Panc1 (cell line): ENCODE measurements around the gene INTS2. TPM values are rescaled to one million over a fixed set of nuclear protein-coding genes. Genes with fewer than 3 reads are reported as not detected.

Experiments used
- ATAC-seq: fragments of 200-7000 bp; cut with Tn5 transposase; 2 replicates; pipeline ENCODE4 v1.9.1; 2020; ENCODE audit warnings: mild to moderate bottlenecking, moderate library complexity
- BruUV-seq: library from RNA; stranded (reverse); fragments of 400-500 nt; replicated peaks from 2 replicates; lab custom pipeline; 2021; lab: Mats Ljungman, UMichigan
- CTCF ChIA-PET: fragments of 300-600 bp; sonication (Branson Sonifier 250); formaldehyde crosslinking; loops from one replicate; lab custom pipeline; 2022; ENCODE audit warnings: antibody characterized with exemption; lab: Charles Lee
- POLR2A ChIA-PET: fragments of 300-600 bp; sonication (Branson Sonifier 250); formaldehyde crosslinking; loops from one replicate; lab custom pipeline; 2022; ENCODE audit warnings: antibody characterized with exemption; lab: Charles Lee
- DNase-seq: peaks from one replicate; pipeline ENCODE4 v3.0.0-alpha.2; 2010; ENCODE audit warnings: low read depth, low spot score
- H3K27ac ChIP-seq: 2 replicates; pipeline ENCODE4 v1.5.1; 2011; ENCODE audit warnings: mild to moderate bottlenecking, low read length, inconsistent platforms
- H3K27me3 ChIP-seq: fragments of 200-500 bp; sonication (Bioruptor generic); 2 replicates; pipeline ENCODE4 v1.6.0; 2014; ENCODE audit warnings: low read length, inconsistent platforms; ENCODE audit not compliant: control insufficient read depth, insufficient read depth
- H3K36me3 ChIP-seq: fragments of 200-500 bp; sonication (Bioruptor generic); 2 replicates; pipeline ENCODE4 v1.5.1; 2014; ENCODE audit warnings: inconsistent platforms, mild to moderate bottlenecking, low read length, moderate library complexity; ENCODE audit not compliant: control insufficient read depth, insufficient read depth
- H3K4me1 ChIP-seq: 2 replicates; pipeline ENCODE4 v1.5.1; 2011; ENCODE audit warnings: inconsistent platforms, mild to moderate bottlenecking, low read length, moderate library complexity; ENCODE audit not compliant: control insufficient read depth, insufficient read depth
- H3K4me3 ChIP-seq, 2 experiments: 2 replicates each; pipeline ENCODE4 v1.5.1; 2011 to 2012; ENCODE audit warnings: low read depth in 2 of 2, low read length in 2 of 2, mild to moderate bottlenecking in 2 of 2, inconsistent platforms in 1 of 2, moderate library complexity in 1 of 2
- H3K9me3 ChIP-seq: fragments of 200-500 bp; sonication (Bioruptor generic); 2 replicates; pipeline ENCODE4 v1.5.1; 2014; ENCODE audit warnings: low read depth, mild to moderate bottlenecking, inconsistent platforms, low read length, moderate library complexity; ENCODE audit not compliant: control insufficient read depth, insufficient read depth
- POLR2AphosphoS5 ChIP-seq: IDR thresholded peaks from 2 replicates; pipeline ENCODE4 v1.6.1; 2012; ENCODE audit warnings: mild to moderate bottlenecking, low read depth, low read length, moderate library complexity
- SIN3A ChIP-seq: IDR thresholded peaks from 2 replicates; pipeline ENCODE4 v1.6.1; 2012; ENCODE audit warnings: low read depth, mild to moderate bottlenecking, low read length, moderate library complexity, borderline replicate concordance; ENCODE audit not compliant: insufficient read depth
- TCF7L2 ChIP-seq: IDR thresholded peaks from 2 replicates; pipeline ENCODE4 v1.6.1; 2011; ENCODE audit warnings: mild to moderate bottlenecking, low read depth, low read length, inconsistent platforms
- in situ Hi-C: cut with HindIII; loops from 2 replicates; pipeline ENCODE4 v1.10.0; 2016; ENCODE audit warnings: low sequenced_read_pairs, low pct_unique_long_range_greater_than_20kb
- intact Hi-C: fragments of 100-400 bp; cut with micrococcal nuclease; formaldehyde crosslinking; loops from one replicate; pipeline ENCODE4 v1.10.0; 2022; ENCODE audit not compliant: unreplicated experiment
- total RNA-seq: library from RNA; stranded (reverse); gene quantifications from one replicate; pipeline ENCODE4 v1.2.1, GENCODE V29; 2021; ENCODE audit not compliant: unreplicated experiment
- TF ChIP-seq, protein P1 (sequence below): fragments of 450-650 bp; IDR thresholded peaks from 2 replicates; pipeline ENCODE4 v1.5.1; 2017; ENCODE audit warnings: mild to moderate bottlenecking
- TF ChIP-seq, protein P2 (sequence below), 2 experiments: IDR thresholded peaks; 2 replicates each; pipeline ENCODE4 v1.6.1; 2011 to 2012; ENCODE audit warnings: low read depth in 2 of 2, control low read depth in 1 of 2, low read length in 1 of 2, mild to moderate bottlenecking in 1 of 2, moderate library complexity in 1 of 2; ENCODE audit not compliant: insufficient read depth in 1 of 2

Gene INTS2
- total RNA-seq, 1 experiment from 2014 or later = 32.5 TPM

DNA sequence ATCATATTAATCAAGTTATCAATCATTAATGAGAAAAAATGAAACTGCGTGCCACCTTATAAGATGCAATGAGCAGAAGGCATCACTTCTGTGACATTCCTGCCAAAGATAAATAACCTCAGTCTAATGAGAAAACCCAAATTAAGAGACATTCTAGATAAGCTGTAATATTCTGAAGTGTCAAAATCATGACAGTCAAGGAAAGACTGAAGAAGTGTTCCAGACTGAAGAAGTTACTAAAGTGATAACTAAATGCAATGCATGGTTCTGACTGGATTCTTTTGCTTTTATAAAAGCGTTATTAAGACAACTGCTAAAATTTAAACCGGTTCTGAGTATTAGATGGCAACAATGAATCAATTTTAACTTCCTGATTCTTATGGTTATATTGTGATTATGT, 95.3 kb downstream of the INTS2 start:
- no peak overlapping the region for H3K27ac ChIP-seq
- no peaks in the 10 kb centered on the region for H3K36me3 ChIP-seq
- CTCF ChIA-PET = no interaction called here
- no peak for DNase-seq
- no peak overlapping the region for H3K4me3 ChIP-seq
- ATAC-seq = no peak
- in situ Hi-C loops = no loop called here
- intact Hi-C loops = no loop called here
- no TSS peak for BruUV-seq
- H3K27me3 ChIP-seq = no peaks in the 10 kb centered on the region
- TF ChIP-seq TCF7L2 (no peak), SIN3A (no peak), POLR2AphosphoS5 (no peak)
- TF ChIP-seq, protein P1, sequence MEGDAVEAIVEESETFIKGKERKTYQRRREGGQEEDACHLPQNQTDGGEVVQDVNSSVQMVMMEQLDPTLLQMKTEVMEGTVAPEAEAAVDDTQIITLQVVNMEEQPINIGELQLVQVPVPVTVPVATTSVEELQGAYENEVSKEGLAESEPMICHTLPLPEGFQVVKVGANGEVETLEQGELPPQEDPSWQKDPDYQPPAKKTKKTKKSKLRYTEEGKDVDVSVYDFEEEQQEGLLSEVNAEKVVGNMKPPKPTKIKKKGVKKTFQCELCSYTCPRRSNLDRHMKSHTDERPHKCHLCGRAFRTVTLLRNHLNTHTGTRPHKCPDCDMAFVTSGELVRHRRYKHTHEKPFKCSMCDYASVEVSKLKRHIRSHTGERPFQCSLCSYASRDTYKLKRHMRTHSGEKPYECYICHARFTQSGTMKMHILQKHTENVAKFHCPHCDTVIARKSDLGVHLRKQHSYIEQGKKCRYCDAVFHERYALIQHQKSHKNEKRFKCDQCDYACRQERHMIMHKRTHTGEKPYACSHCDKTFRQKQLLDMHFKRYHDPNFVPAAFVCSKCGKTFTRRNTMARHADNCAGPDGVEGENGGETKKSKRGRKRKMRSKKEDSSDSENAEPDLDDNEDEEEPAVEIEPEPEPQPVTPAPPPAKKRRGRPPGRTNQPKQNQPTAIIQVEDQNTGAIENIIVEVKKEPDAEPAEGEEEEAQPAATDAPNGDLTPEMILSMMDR = no peak
- TF ChIP-seq, protein P2, sequence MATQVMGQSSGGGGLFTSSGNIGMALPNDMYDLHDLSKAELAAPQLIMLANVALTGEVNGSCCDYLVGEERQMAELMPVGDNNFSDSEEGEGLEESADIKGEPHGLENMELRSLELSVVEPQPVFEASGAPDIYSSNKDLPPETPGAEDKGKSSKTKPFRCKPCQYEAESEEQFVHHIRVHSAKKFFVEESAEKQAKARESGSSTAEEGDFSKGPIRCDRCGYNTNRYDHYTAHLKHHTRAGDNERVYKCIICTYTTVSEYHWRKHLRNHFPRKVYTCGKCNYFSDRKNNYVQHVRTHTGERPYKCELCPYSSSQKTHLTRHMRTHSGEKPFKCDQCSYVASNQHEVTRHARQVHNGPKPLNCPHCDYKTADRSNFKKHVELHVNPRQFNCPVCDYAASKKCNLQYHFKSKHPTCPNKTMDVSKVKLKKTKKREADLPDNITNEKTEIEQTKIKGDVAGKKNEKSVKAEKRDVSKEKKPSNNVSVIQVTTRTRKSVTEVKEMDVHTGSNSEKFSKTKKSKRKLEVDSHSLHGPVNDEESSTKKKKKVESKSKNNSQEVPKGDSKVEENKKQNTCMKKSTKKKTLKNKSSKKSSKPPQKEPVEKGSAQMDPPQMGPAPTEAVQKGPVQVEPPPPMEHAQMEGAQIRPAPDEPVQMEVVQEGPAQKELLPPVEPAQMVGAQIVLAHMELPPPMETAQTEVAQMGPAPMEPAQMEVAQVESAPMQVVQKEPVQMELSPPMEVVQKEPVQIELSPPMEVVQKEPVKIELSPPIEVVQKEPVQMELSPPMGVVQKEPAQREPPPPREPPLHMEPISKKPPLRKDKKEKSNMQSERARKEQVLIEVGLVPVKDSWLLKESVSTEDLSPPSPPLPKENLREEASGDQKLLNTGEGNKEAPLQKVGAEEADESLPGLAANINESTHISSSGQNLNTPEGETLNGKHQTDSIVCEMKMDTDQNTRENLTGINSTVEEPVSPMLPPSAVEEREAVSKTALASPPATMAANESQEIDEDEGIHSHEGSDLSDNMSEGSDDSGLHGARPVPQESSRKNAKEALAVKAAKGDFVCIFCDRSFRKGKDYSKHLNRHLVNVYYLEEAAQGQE (IDR thresholded peaks at IDR 0.05; ENCODE audit: insufficient read depth in 1 of 2, low read depth in 2 of 2, low read length in 1 of 2) = no peak
- no peaks in the 10 kb centered on the region for H3K9me3 ChIP-seq
- H3K4me1 ChIP-seq = peaks cover 12% of the 10 kb centered on the region; the same call in 1 of the 2 replicates
- POLR2A ChIA-PET = no interaction called here

DNA sequence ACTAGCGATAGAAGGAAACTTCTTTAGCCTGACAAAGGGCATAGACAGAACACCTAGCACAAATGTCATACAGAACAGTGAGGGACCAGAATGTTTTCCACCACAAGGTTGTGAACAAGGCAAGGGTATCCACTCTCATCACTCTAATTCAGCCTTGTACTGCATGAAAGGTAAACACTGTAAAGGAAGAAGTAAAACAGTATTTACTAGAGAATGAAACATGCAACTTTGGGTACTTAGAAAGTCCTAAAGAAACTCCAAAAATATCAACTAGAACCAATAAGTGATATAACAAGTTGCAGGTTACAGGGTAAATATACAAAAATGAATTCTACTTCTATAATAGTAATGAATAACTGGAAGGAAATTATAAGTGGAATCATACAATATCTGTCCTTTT, 96.7 kb downstream of the INTS2 start:
- Histone ChIP-seq H3K36me3 (no peaks in the 10 kb centered on the region), H3K27ac (no peak overlapping the region), H3K4me3 (no peak overlapping the region), H3K27me3 (no peaks in the 10 kb centered on the region), H3K4me1 (peaks cover 12% of the 10 kb centered on the region; the same call in 1 of the 2 replicates), H3K9me3 (no peaks in the 10 kb centered on the region)
- DNase-seq (no peak), ATAC-seq (no peak)
- TF ChIP-seq, protein P1 = no peak
- TF ChIP-seq, protein P2 (IDR thresholded peaks at IDR 0.05; ENCODE audit: insufficient read depth in 1 of 2, low read depth in 2 of 2, low read length in 1 of 2) = no peak
- TF ChIP-seq SIN3A (no peak), TCF7L2 (no peak), POLR2AphosphoS5 (no peak)
- ChIA-PET CTCF (no interaction called here), POLR2A (no interaction called here)
- intact Hi-C loops = no loop called here
- in situ Hi-C loops = no loop called here
- no TSS peak for BruUV-seq
